ENCODE measurements around the gene DCAF4. TPM values are rescaled to one million over a fixed set of nuclear protein-coding genes. Genes with fewer than 3 reads are reported as not detected.

The DCAF4 gene
- total RNA-seq, 1 donor from 2014 or later: 21.1 TPM

GRCh38 chr14:72880820-72881219 is 45.4 kb upstream of the DCAF4 start:
- no peaks in the 10 kb centered on the region for H3K27me3 ChIP-seq
- no peak overlapping the region for H3K4me3 ChIP-seq
- DNase-seq (no peak), ATAC-seq (peak; percentile 48)
- no peaks in the 10 kb centered on the region for H3K9me3 ChIP-seq
- TF ChIP-seq, protein P1, sequence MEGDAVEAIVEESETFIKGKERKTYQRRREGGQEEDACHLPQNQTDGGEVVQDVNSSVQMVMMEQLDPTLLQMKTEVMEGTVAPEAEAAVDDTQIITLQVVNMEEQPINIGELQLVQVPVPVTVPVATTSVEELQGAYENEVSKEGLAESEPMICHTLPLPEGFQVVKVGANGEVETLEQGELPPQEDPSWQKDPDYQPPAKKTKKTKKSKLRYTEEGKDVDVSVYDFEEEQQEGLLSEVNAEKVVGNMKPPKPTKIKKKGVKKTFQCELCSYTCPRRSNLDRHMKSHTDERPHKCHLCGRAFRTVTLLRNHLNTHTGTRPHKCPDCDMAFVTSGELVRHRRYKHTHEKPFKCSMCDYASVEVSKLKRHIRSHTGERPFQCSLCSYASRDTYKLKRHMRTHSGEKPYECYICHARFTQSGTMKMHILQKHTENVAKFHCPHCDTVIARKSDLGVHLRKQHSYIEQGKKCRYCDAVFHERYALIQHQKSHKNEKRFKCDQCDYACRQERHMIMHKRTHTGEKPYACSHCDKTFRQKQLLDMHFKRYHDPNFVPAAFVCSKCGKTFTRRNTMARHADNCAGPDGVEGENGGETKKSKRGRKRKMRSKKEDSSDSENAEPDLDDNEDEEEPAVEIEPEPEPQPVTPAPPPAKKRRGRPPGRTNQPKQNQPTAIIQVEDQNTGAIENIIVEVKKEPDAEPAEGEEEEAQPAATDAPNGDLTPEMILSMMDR (IDR thresholded peaks at IDR 0.05): no peak
- intact Hi-C loops (cut with DNase I): no loop called here
- no peaks in the 10 kb centered on the region for H3K36me3 ChIP-seq
- no peak overlapping the region for H3K27ac ChIP-seq
- no peaks in the 10 kb centered on the region for H3K4me1 ChIP-seq

DNA sequence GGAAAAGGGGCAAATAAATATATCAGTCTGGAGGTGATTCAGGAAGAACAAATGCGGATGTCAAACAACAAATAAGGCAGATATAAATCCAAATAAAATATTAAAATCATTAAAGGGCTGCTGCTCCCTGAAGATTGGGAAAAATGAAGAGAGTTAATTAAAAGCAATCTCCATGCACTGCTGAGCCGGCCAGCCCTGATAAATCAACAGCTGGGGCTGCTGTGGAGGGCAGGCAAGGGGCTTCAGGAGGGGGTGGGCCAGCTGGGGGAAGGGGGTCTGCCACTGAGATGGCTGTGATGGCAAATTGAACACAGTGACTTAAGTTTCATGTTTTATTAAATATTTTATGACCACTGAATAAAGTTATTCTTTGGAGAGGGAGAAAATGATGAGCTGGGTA is 44.7 kb upstream of the DCAF4 start:
- Histone ChIP-seq H3K4me3 (no peak overlapping the region), H3K27ac (no peak overlapping the region), H3K4me1 (no peaks in the 10 kb centered on the region), H3K36me3 (no peaks in the 10 kb centered on the region), H3K27me3 (no peaks in the 10 kb centered on the region), H3K9me3 (no peaks in the 10 kb centered on the region)
- ATAC-seq (no peak), DNase-seq (no peak)
- TF ChIP-seq, protein P1 (IDR thresholded peaks at IDR 0.05): no peak
- intact Hi-C loops (cut with DNase I): no loop called here

- no peaks in the 10 kb centered on the region for H3K36me3 ChIP-seq
- no peak for ATAC-seq
Measured at GRCh38 chr14:72882047-72882446, 44.2 kb upstream of the DCAF4 start.

GRCh38 chr14:72882463-72882862 is 43.8 kb upstream of the DCAF4 start:
- ATAC-seq: no peak
- TF ChIP-seq, protein P1 (IDR thresholded peaks at IDR 0.05): no peak
- Histone ChIP-seq H3K36me3 (no peaks in the 10 kb centered on the region), H3K27ac (no peak overlapping the region), H3K4me3 (no peak overlapping the region), H3K27me3 (no peaks in the 10 kb centered on the region), H3K4me1 (no peaks in the 10 kb centered on the region), H3K9me3 (no peaks in the 10 kb centered on the region)
- no peak for DNase-seq
- intact Hi-C loops (cut with DNase I): no loop called here

More at GRCh38 chr14:72882047-72882446, 44.2 kb upstream of the DCAF4 start:
- Histone ChIP-seq H3K27me3 (no peaks in the 10 kb centered on the region), H3K27ac (no peak overlapping the region), H3K4me3 (no peak overlapping the region), H3K4me1 (no peaks in the 10 kb centered on the region), H3K9me3 (no peaks in the 10 kb centered on the region)
- no peak for DNase-seq
- intact Hi-C loops (cut with DNase I): no loop called here
- TF ChIP-seq, protein P1 (IDR thresholded peaks at IDR 0.05): no peak

- Histone ChIP-seq H3K36me3 (no peaks in the 10 kb centered on the region), H3K4me3 (no peak overlapping the region), H3K4me1 (no peaks in the 10 kb centered on the region), H3K27ac (no peak overlapping the region), H3K27me3 (no peaks in the 10 kb centered on the region), H3K9me3 (no peaks in the 10 kb centered on the region)
- intact Hi-C loops (cut with DNase I): no loop called here
- TF ChIP-seq, protein P1 (IDR thresholded peaks at IDR 0.05): no peak
- DNase-seq (no peak), ATAC-seq (no peak)
Measured at GRCh38 chr14:72883109-72883508, 43.2 kb upstream of the DCAF4 start.

GRCh38 chr14:72883961-72884360 is 42.3 kb upstream of the DCAF4 start:
- Histone ChIP-seq H3K27ac (no peak overlapping the region), H3K36me3 (no peaks in the 10 kb centered on the region), H3K27me3 (no peaks in the 10 kb centered on the region), H3K4me3 (no peak overlapping the region), H3K9me3 (no peaks in the 10 kb centered on the region), H3K4me1 (no peaks in the 10 kb centered on the region)
- no peak for DNase-seq
- intact Hi-C loops (cut with DNase I): no loop called here
- TF ChIP-seq, protein P1 (IDR thresholded peaks at IDR 0.05): no peak
- ATAC-seq: no peak
